A673 (cell line): Measurements from ENCODE around the gene TNPO3.

Experiments
- CTCF ChIP-seq: fragments of 300-800, 200-600 bp; sonication (generic); conservative IDR thresholded peaks from 2 replicates; pipeline ENCODE4 v1.5.1; 2017; ENCODE audit warnings: low read depth, mild to moderate bottlenecking, antibody characterized with exemption, low read length, moderate library complexity, mixed read lengths
- EZH2 ChIP-seq: fragments of 200-600 bp; sonication (generic); IDR thresholded peaks from 2 replicates; pipeline ENCODE4 v1.6.1; 2017; ENCODE audit warnings: borderline replicate concordance, low read depth, mild to moderate bottlenecking, mixed read lengths, antibody characterized with exemption, low read length; ENCODE audit not compliant: poor library complexity, severe bottlenecking

GRCh38 chr7:129047761-129048160 lies 7.2 kb downstream of the TNPO3 start:
- TF ChIP-seq CTCF (no peak), EZH2 (no peak)
